Daoy (cell line): ENCODE results near the gene OOSP2. TPM values are rescaled to one million over a fixed set of nuclear protein-coding genes. Genes with fewer than 3 reads are reported as not detected.
"Not testable (repeated sequence)": the region's sequence is repeated elsewhere in the genome, so short reads cannot be mapped to it uniquely, and the experiment has no call there.

Experiments
- DNase-seq: peaks from one replicate; pipeline ENCODE4 v3.0.0-alpha.2; 2015; ENCODE audit warnings: low read depth
- total RNA-seq: library from RNA; depleted of rRNA; stranded (reverse); fragments of >200 nt; shearing (Covaris generic); gene quantifications from 2 replicates; pipeline ENCODE4 v1.2.3, GENCODE V29; 2014; rRNA removed

OOSP2 gene
- not detected in 2 replicates for total RNA-seq

- no peak for DNase-seq
These were observed at the start of gene OOSP2 for GRCh38 chr11:60040109-60040508. TSS of gene OOSP2 (plus strand) at chr11:60040409. CDS start at chr11:60040460, 51 bp downstream.

- DNase-seq = no peak
These were observed 49.8 kb upstream of the OOSP2 start for GRCh38 chr11:59990421-59990820.

- DNase-seq = no peak
These were observed 47.8 kb upstream of the OOSP2 start for GRCh38 chr11:59992425-59992824.

- DNase-seq = no peak
These were observed 42.4 kb upstream of the OOSP2 start for GRCh38 chr11:59997800-59998199.

GRCh38 chr11:59999691-60000090 lies 40.5 kb upstream of the OOSP2 start:
- no peak for DNase-seq

- DNase-seq = no peak
These were observed 36.5 kb upstream of the OOSP2 start for GRCh38 chr11:60003729-60004128.

GRCh38 chr11:60005360-60005759 lies 34.8 kb upstream of the OOSP2 start:
- peak; percentile 21 for DNase-seq

- DNase-seq = no peak
These were observed 23.3 kb upstream of the OOSP2 start, which contains the start of gene OOSP4B for GRCh38 chr11:60016881-60017280. TSS of gene OOSP4B (plus strand) at chr11:60017181.

GRCh38 chr11:60018058-60018457 lies 22.2 kb upstream of the OOSP2 start:
- no peak for DNase-seq

GRCh38 chr11:60020376-60020775 lies 19.8 kb upstream of the OOSP2 start:
- DNase-seq = not testable (repeated sequence)

- DNase-seq = no peak
These were observed 11.1 kb upstream of the OOSP2 start for GRCh38 chr11:60029015-60029632.

- DNase-seq = not testable (repeated sequence)
These were observed 10.2 kb downstream of the OOSP2 start for GRCh38 chr11:60050422-60050821.

GRCh38 chr11:60050839-60051238 lies 10.6 kb downstream of the OOSP2 start:
- not testable (repeated sequence) for DNase-seq

- DNase-seq = no peak
These were observed 16.2 kb downstream of the OOSP2 start, which contains the start of gene MS4A3 for GRCh38 chr11:60056349-60056969. TSS of gene MS4A3 (plus strand) at chr11:60056665. CDS start at chr11:60061161, 4,496 bp downstream.

GRCh38 chr11:60059052-60059451 lies 18.8 kb downstream of the OOSP2 start:
- peak; percentile 13 for DNase-seq

- no peak for DNase-seq
These were observed 19.5 kb downstream of the OOSP2 start for GRCh38 chr11:60059521-60060240.

GRCh38 chr11:60064111-60064510 lies 23.9 kb downstream of the OOSP2 start:
- DNase-seq = no peak

GRCh38 chr11:60065801-60066200 lies 25.6 kb downstream of the OOSP2 start:
- no peak for DNase-seq

GRCh38 chr11:60069450-60069849 lies 29.2 kb downstream of the OOSP2 start:
- no peak for DNase-seq

- not testable (repeated sequence) for DNase-seq
These were observed 31.4 kb downstream of the OOSP2 start for GRCh38 chr11:60071644-60072043.

- DNase-seq = no peak
These were observed 37.1 kb downstream of the OOSP2 start for GRCh38 chr11:60077216-60077817.

GRCh38 chr11:60077981-60078380 lies 37.8 kb downstream of the OOSP2 start:
- DNase-seq = no peak
